Upper lobe of left lung (tissue), 6 donors: ENCODE measurements around the gene ALLC. TPM values are rescaled to one million over a fixed set of nuclear protein-coding genes. Genes with fewer than 3 reads are reported as not detected.
A peak's percentile ranks its signal among the peaks of the same experiment; 100 is the strongest.

Experiments
- ATAC-seq, 2 donors: fragments of 200-7000 bp; cut with Tn5 transposase; one replicate each; pipeline ENCODE4 v1.9.1; 2022; ENCODE audit warnings: mild to moderate bottlenecking in 2 of 2, moderate library complexity in 2 of 2; ENCODE audit not compliant: low FRiP score in 2 of 2
- DNase-seq, 2 donors: peaks; one replicate each; pipeline ENCODE4 v3.0.0-alpha.2; 2019 to 2020
- H3K27ac ChIP-seq, 4 donors: fragments of 200-600 bp; sonication (generic); one replicate each; pipeline ENCODE4 v1.5.1; 2016 to 2019
- H3K27me3 ChIP-seq, 4 donors: fragments of 200-600 bp; sonication (generic); one replicate each; pipeline ENCODE4 v1.5.1; 2017 to 2019
- H3K36me3 ChIP-seq, 4 donors: fragments of 200-600 bp; sonication (generic); one replicate each; pipeline ENCODE4 v1.5.1; 2016 to 2019
- H3K4me1 ChIP-seq, 4 donors: fragments of 200-600 bp; sonication (generic); one replicate each; pipeline ENCODE4 v1.5.1; 2018 to 2019
- H3K4me3 ChIP-seq, 4 donors: fragments of 200-600 bp; sonication (generic); one replicate each; pipeline ENCODE4 v1.5.1; 2017 to 2019; ENCODE audit warnings: mild to moderate bottlenecking in 2 of 4, moderate library complexity in 1 of 4
- H3K9me3 ChIP-seq, 4 donors: fragments of 200-600 bp; sonication (generic); one replicate each; pipeline ENCODE4 v1.5.1; 2018 to 2019
- EP300 ChIP-seq, 4 donors: sonication (generic); formaldehyde crosslinking; IDR thresholded peaks; one replicate each; pipeline ENCODE4 v1.5.1; 2017; ENCODE audit warnings: antibody characterized with exemption in 4 of 4, control low read depth in 2 of 4
- POLR2A ChIP-seq, 4 donors: fragments of 450-650 bp; IDR thresholded peaks; one replicate each; pipeline ENCODE4 v1.5.1; 2016 to 2017; ENCODE audit warnings: antibody characterized with exemption in 4 of 4, mild to moderate bottlenecking in 2 of 4
- POLR2AphosphoS5 ChIP-seq, 2 donors: sonication (generic); formaldehyde crosslinking; IDR thresholded peaks; one replicate each; pipeline ENCODE4 v1.5.1; 2017; ENCODE audit warnings: antibody characterized with exemption in 2 of 2
- WGBS, 2 donors: methylation state at CpG; one replicate each; pipeline ENCODE4 v1.1.5; 2017 to 2018; 5-methylcytosine and 5-hydroxymethylcytosine counted together
- total RNA-seq, 6 donors: library from RNA; depleted of rRNA in 4 of 6; stranded (reverse); fragments of >200 nt in 4 of 6; gene quantifications; one replicate each; pipeline versions ENCODE4 v1.1.0 to v1.2.1, GENCODE V29; 2016 to 2021
- TF ChIP-seq, protein P1 (sequence below), 6 experiments: fragments of 450-650 bp in 4 of 6; fragments of 200-600 bp in 2 of 6; sonication (generic) in 2 of 6; IDR thresholded peaks; one replicate each; pipeline ENCODE4 v1.5.1; 2016 to 2019; ENCODE audit warnings: antibody characterized with exemption in 6 of 6
- donor health status: DM: no; HTN: no; CAD: no; lungs with moderate emphysema.
- donor health status: DM: no; HTN: yes; CAD: no; lungs with severe emphysema.

ALLC gene
- total RNA-seq, 6 donors from 2014 or later, result not detected

DNA sequence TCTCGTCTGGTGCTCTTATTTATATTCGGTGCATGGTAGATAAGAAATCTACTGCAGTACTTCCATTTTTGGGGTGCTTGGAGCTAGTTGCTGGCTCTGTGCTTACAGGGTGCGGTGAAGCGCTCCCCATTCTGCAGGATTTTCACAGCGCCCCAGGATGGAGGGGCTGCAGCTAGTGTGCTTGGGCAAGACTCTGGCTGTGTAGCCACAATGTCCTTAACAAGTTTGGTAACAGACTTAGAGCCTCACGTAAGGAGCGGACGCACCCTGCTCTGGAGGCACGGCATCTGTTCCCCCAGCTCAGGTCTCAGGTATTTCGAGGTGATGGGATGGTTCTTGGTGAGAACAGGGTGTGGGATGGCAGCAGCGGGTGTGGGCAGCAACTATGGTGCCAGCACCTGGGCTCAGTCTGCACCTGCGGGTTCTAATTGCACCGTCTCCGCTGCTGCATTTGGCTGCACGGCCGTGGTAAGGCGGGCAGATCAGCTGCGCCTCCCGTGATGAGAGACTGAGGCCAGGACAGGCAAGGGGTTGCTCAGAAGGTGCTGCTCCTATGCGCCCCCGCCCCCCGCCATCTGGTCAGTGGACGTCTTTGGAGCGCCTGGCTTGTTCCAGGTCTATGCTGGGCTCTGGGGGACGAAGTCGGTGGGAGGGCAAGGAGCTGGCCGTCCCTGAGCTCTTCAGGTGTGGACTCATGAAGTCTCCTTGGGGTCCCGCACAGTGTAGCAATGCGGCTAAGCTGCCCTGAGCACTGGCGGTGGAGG is 20.1 kb upstream of the ALLC start:
- H3K27ac ChIP-seq, result no peak overlapping the region
- H3K4me1 ChIP-seq, result no peaks in the 10 kb centered on the region
- no peaks in the 10 kb centered on the region for H3K36me3 ChIP-seq
- no peak overlapping the region for H3K4me3 ChIP-seq
- no peaks in the 10 kb centered on the region for H3K9me3 ChIP-seq
- 90% methylated on average over 11 to 30 of the region's 30 CpGs for WGBS, 2 donors
- no peaks in the 10 kb centered on the region for H3K27me3 ChIP-seq
- peak in 1 of 2 donors; percentile 17 for DNase-seq
- TF ChIP-seq EP300 (IDR thresholded peaks at IDR 0.05) (no peak), POLR2AphosphoS5 (IDR thresholded peaks at IDR 0.05) (no peak), POLR2A (IDR thresholded peaks at IDR 0.05) (no peak)
- TF ChIP-seq, protein P1, sequence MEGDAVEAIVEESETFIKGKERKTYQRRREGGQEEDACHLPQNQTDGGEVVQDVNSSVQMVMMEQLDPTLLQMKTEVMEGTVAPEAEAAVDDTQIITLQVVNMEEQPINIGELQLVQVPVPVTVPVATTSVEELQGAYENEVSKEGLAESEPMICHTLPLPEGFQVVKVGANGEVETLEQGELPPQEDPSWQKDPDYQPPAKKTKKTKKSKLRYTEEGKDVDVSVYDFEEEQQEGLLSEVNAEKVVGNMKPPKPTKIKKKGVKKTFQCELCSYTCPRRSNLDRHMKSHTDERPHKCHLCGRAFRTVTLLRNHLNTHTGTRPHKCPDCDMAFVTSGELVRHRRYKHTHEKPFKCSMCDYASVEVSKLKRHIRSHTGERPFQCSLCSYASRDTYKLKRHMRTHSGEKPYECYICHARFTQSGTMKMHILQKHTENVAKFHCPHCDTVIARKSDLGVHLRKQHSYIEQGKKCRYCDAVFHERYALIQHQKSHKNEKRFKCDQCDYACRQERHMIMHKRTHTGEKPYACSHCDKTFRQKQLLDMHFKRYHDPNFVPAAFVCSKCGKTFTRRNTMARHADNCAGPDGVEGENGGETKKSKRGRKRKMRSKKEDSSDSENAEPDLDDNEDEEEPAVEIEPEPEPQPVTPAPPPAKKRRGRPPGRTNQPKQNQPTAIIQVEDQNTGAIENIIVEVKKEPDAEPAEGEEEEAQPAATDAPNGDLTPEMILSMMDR (IDR thresholded peaks at IDR 0.05), result no peak
- no peak for ATAC-seq

DNA sequence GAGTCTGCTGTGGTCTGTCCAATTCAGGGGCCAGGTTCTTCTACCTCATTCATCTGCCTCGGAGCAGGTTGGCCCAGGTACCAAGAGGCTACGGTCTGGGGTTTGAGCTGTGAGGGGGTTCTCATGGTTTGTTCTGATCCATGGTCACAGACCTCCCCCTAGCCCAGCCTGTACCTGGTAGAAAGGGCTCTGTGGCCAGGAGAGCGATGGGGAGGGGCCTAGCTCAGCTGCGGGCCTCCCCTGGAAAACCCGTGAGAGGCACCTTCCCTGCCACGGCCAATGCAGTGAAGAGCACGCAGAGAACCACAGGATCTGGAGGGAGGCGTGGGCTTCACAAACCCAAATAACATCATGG is 19.6 kb upstream of the ALLC start:
- TF ChIP-seq EP300 (IDR thresholded peaks at IDR 0.05), result no peak
- TF ChIP-seq, protein P1 (IDR thresholded peaks at IDR 0.05), result no peak
- WGBS, 2 donors, result 85 to 89% methylated on average over 3 to 8 of the region's 8 CpGs
- ATAC-seq (no peak), DNase-seq (no peak)
- Histone ChIP-seq H3K36me3 (no peaks in the 10 kb centered on the region), H3K27me3 (no peaks in the 10 kb centered on the region), H3K4me3 (no peak overlapping the region), H3K27ac (no peak overlapping the region), H3K9me3 (no peaks in the 10 kb centered on the region), H3K4me1 (no peaks in the 10 kb centered on the region)

DNA sequence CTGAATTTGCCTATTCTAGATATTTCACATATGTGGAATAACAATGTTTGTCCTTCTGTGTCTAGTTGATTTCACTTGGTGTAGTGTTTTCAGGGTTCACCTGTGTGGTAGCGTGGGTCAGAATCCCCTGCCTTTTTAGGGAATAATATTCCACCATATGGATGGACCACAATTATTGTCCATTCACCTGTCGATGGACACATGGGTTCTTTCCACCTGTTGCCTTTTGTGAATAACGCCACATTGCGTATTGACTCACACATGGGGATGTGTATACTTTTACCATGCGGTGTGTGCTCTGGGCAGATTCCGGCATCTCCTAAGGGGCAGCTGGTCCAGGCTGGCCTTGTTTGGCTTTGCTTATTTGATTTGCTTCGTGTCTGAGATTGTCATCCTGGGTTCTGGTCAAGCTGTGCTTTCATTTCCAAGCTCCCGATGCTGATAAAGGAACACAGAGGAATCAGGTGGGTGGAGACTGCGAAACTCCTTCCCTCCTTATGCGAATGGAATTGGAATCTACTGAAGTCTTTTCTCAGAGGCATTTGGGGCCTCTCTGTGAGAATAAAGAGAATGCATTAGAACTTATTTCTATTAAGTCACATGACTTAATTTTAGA is 18.9 kb upstream of the ALLC start:
- H3K4me3 ChIP-seq, result no peak overlapping the region
- WGBS, 2 donors, result 86 to 88% methylated on average over 10 of the region's 10 CpGs
- no peak for TF ChIP-seq EP300 (IDR thresholded peaks at IDR 0.05)
- no peak for TF ChIP-seq POLR2A (IDR thresholded peaks at IDR 0.05)
- TF ChIP-seq POLR2AphosphoS5 (IDR thresholded peaks at IDR 0.05), result no peak
- TF ChIP-seq, protein P1 (IDR thresholded peaks at IDR 0.05), result no peak
- no peaks in the 10 kb centered on the region for H3K36me3 ChIP-seq
- H3K9me3 ChIP-seq, result no peaks in the 10 kb centered on the region
- no peak for ATAC-seq
- no peak overlapping the region for H3K27ac ChIP-seq
- no peaks in the 10 kb centered on the region for H3K4me1 ChIP-seq
- DNase-seq, result no peak
- no peaks in the 10 kb centered on the region for H3K27me3 ChIP-seq

DNA sequence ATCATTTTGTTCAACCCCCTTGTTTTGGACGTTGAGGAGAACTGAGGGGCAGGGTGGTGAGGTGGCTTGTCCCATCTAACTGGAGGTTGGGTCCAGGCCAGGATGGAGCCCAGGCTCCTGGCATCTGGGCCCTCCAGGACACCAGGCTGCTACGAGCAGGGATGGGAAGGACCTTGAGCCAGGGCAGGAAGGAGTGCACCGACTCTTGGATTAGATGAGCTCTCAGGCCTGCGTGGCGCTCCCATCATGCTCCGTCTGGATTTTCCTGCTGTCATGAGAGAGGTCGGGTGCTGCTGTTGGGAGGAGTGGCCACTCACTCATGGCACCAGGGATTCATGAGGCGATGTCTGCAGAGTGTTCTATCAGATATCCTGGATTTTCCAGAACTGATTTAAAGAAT is 18.3 kb upstream of the ALLC start:
- Histone ChIP-seq H3K27ac (no peak overlapping the region), H3K27me3 (no peaks in the 10 kb centered on the region), H3K4me1 (no peaks in the 10 kb centered on the region), H3K4me3 (no peak overlapping the region), H3K36me3 (no peaks in the 10 kb centered on the region), H3K9me3 (no peaks in the 10 kb centered on the region)
- DNase-seq (no peak), ATAC-seq (no peak)
- 87 to 88% methylated on average over 8 of the region's 8 CpGs for WGBS, 2 donors
- TF ChIP-seq, protein P1 (IDR thresholded peaks at IDR 0.05), result no peak
- TF ChIP-seq POLR2A (IDR thresholded peaks at IDR 0.05) (no peak), EP300 (IDR thresholded peaks at IDR 0.05) (no peak)

DNA sequence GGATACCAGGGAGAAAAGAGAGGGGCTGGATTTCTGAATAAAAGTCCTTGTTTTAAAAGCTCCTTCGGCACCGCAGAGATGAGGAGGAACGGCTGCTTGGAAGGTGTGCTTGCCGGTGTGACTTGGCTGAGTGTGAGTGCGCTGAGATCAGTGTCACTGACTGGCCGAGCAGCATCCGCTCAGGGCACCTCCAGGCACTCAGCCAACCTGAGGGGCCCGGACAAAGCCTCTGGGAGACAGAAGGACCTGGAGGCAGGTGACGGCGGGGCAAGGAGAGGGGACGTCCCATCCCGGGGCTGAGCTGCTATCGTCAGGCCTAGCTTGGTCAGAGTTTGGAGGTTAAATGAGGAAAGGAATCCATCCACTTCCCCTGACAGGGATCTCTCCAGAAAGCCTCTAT is 16.8 kb upstream of the ALLC start:
- ATAC-seq (no peak), DNase-seq (no peak)
- 82 to 86% methylated on average over 13 of the region's 13 CpGs for WGBS, 2 donors
- TF ChIP-seq EP300 (IDR thresholded peaks at IDR 0.05) (no peak), POLR2A (IDR thresholded peaks at IDR 0.05) (no peak), POLR2AphosphoS5 (IDR thresholded peaks at IDR 0.05) (no peak)
- TF ChIP-seq, protein P1 (IDR thresholded peaks at IDR 0.05), result no peak
- Histone ChIP-seq H3K36me3 (no peaks in the 10 kb centered on the region), H3K27ac (no peak overlapping the region), H3K27me3 (no peaks in the 10 kb centered on the region), H3K9me3 (no peaks in the 10 kb centered on the region), H3K4me3 (no peak overlapping the region), H3K4me1 (no peaks in the 10 kb centered on the region)
